Activated CD8-positive, alpha-beta memory T cell treated with anti-CD3 and anti-CD28 coated beads, Interleukin-2, amount 50 U/mL, for 24 hours (primary cell): ENCODE measurements around the gene SF3A2.

Experiments
- DNase-seq: peaks from one replicate; pipeline ENCODE4 v3.0.0-alpha.2; 2020; ENCODE audit errors: extremely low read depth

Gene SF3A2

DNA sequence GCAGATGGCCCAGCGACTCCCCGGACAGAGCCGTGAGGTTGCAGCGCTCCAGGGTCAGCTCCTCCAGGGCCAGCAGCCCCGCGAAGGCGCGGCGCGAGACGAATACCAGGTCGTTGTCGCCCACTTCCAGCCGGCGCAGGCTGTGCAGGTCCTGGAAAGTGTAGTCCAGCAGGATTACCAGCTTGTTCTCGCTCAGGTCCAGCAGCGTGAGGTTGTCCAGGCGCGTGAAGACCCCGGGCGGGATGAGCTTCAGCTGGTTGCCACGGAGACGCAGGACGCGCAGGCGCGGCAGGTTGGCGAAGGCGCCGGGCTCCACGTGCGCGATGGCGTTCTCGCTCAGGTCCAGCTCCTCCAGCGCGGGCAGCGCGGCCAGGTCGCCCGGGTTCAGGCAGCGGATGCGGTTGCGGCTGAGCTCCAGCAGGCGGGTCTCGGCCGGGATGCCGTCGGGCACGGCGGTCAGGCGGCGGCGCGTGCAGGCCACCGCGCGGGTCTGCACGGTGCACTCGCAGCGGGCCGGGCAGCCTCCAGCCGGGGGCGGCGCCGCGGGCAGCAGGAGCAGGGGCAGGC lies 54.6 kb downstream of the SF3A2 start:
- no peak for DNase-seq

DNA sequence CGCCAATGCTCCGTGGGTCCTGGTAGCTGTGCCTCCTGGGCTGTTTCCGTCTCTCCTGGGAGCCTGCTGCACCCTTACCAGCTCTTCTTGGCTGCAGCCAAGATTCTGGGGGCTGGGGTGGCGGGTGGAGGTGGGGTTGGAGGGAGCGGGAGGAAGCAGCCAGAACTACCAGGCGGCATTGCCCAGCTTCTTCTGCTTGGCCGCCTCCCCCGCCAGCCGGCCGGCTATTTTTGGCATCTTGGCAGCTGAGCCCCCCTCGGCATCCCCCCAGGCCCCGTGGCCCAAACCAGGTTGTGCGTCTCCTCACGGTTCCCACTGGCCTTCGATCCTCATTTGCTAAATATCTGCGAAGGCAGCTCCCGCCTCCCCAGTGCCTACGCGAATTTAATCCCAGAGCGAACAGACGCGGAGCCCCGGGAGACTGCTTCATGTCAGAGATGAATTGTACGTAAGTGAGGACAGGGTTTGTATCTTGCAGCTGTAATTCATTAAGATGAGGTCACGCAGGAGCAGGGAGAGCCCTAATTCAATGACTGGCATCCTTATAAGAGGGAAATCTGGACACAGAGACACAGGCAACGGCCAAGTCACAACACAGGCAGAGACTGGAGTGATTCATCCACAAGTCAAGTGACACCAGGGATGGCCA lies 58.2 kb downstream of the SF3A2 start:
- DNase-seq: no peak

DNA sequence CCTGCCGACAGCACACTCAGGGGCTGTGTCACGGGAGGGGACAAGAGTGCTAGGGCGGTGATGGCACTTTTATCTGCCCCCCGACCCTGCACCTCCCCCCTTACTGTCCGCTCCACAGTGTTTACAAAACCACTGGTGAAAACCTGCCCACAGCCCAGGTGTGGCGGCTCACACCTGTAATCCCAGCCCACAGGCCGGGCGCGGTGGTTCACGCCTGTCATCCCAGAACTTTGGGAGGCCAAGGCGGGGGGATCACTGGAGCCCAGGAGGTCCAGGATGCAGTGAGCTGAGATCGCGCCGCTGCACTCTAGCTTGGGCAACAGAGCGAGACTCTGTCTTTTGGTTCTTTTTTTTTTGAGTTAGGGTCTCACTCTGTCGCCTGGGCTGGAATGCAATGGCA lies 59.5 kb downstream of the SF3A2 start:
- no peak for DNase-seq
